Measurements from ENCODE around the gene ST3GAL2.

The ST3GAL2 gene

DNA sequence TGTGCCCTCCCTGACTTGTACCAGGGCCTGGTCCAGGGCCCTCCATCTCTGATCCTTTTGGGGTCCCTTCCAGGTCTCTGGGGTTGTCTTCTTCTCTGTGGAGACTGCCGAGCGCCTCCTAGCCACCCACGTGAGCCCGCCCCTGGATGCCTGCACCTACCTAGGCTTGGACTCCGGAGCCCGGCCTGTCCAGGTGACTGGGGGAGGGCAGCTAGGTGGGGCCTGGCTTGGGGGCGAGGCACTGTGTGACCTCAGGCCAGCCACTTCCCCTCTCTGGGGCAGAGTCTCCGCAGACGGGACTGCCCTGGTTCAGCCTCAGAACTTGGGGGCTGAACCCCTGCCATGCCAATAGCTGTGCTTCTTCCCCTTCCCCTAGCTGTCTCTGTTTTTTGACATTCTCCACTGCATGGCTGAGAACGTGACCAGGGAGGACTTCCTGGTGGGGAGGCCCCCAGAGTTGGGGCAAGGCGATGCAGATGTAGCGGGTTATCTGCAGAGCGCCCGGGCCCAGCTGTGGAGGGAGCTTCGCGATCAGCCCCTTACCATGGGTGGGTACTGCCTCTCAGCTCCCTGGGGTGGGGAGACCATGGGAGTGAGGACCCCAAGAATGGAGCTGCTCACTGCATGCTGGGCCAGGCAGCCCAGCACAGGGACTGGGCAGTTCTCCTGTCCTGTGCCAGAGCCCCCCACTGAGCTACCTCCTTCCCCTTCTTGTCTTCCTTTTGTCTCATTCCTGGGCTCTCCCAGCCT, 30.1 kb upstream of the ST3GAL2 start:
- Histone ChIP-seq H3K27ac (no peak overlapping the region), H3K4me3 (no peak overlapping the region)

DNA sequence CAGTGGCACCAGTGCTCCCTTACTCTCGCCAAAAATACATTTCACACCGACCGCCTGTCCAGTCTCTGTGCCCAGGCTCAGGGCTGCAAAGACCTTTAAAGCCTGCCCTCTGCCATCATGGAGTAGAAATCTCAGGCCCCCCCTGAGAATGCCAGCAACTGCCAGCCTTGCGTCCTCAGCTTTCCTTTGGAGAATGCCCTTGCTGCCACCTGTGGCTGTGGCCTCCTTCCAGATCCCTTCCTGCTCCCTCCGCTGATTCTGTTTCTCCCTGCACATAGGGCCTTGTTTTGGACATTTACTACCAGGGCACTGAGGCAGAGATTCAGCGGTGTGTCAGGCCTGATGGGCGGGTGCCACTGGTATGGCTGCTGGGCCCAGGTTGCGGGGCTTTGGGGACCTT, 28.7 kb upstream of the ST3GAL2 start:
- no peak overlapping the region for H3K27ac ChIP-seq
- H3K4me3 ChIP-seq, result no peak overlapping the region

- Histone ChIP-seq H3K4me3 (no peak overlapping the region), H3K27ac (no peak overlapping the region)
Measured at GRCh38 chr16:70467113-70467512, 28.2 kb upstream of the ST3GAL2 start.

- Histone ChIP-seq H3K4me3 (no peak overlapping the region), H3K27ac (no peak overlapping the region)
Measured at GRCh38 chr16:70466805-70467076, 27.8 kb upstream of the ST3GAL2 start.

GRCh38 chr16:70465999-70466804, 27.3 kb upstream of the ST3GAL2 start:
- no peak overlapping the region for H3K4me3 ChIP-seq
- no peak overlapping the region for H3K27ac ChIP-seq

- no peak overlapping the region for H3K27ac ChIP-seq
- no peak overlapping the region for H3K4me3 ChIP-seq
Measured at GRCh38 chr16:70463235-70463634, 24.3 kb upstream of the ST3GAL2 start.

DNA sequence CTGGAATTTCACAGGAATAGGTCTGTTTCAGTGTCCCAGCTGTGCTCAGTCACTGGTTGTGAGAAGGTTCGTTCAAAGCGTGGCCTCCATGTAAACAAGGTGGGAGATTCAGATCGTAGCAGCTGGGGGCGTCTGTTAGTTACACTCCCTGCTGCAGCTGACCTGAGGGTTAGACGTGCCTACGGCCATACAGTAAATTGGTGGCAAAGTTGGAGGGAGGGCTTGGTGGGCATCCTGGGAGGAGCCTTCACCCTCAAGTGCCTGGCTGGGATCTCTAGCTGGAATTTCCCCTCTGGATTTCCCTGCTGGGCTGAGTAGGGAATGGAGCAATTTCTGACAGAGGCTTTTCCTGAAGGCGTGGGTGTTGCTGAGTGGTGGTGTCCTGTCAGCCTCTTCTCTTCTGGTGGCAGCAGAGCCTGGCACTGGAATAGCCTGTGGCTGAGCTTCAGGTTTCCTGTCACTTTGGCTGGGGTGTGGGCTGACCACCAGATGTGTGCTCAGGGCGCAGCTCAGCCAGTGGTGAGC, 21.9 kb upstream of the ST3GAL2 start:
- Histone ChIP-seq H3K4me3 (no peak overlapping the region), H3K27ac (peak overlapping the region in 1 of 21 experiments; percentile 50)

DNA sequence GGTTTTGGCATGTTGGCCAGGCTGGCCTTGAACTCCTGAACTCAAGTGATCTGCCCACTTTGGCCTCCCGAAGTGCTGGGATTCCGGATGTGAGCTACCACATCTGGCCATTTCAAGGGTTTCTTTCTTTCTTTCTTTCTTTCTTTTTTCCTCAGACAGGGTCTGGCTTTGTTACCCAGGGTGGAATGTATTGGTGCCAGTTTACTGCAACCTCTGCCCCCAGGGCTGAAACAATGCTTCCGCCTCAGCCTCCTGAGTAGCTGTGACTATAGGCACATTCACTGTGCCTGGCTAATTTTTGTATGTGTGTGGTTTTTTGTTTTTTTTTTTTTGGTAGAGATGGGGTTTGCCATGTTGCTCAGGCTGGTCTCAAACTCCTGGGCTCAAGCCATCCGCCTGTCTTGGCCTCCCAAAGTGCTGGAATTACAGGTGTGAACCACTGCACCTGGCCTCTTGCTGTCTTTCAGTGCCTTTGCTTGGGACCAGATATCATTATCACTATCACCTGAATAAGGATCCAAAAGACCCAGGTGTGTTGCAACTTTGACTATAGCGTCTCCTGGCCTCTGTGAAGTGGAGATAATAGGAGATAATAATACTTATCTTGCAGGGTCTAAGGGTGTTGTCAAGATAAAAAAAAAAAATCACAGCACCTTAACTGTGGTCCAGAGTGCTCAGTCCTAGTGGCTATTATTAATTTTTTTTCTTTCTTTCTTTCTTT, 18.7 kb upstream of the ST3GAL2 start:
- Histone ChIP-seq H3K4me3 (no peak overlapping the region), H3K27ac (no peak overlapping the region)

GRCh38 chr16:70455910-70456309, 17.0 kb upstream of the ST3GAL2 start:
- Histone ChIP-seq H3K27ac (no peak overlapping the region), H3K4me3 (no peak overlapping the region)

DNA sequence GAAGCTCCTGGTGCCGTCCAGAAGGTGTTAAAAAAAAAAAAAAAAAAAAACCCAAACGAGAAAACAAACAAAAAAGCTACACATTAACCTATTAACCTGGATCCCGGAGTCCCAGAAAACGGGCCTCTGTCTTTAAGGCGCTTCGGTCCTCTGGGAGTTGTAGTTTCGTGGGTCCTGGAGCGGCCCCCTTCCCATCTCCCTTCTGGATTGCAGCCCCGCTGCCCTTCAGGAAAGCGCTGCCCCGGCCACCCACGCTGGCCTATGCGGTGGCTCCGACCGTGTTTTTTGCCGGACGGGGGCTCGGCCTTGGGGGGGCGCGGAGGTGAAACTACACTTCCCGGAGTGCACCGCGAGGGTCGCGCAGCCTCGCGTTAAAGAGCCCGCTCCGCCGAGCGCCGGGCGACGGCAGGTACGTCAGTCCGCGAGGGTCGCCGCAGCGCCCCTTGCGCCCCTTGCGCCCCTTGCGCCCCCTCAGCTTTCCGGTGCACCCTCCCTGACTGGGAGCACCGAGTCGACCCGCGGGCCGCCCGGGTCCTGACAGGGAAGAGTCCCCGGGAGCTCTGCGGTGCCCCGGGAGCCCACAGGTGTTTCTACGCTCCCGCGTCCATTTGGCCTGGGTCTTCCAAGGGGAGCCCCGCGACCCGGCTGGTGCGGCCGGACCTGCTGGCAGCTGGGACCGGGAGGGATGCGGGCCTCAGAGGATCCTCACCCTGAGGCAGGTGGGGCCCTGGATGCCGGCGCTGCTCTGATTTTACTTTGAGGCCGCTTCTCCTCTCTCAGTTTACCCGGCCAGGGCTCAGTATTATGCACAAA, 15.5 kb upstream of the ST3GAL2 start, which contains the start of gene FCSK:
TSS of gene FCSK (plus strand) at position 374 of the 813 bp plus-strand sequence. CDS start 8,596 bp downstream, outside the sequence.
- Histone ChIP-seq H3K27ac (peak within 1 kb of the TSS; percentile 91 to 100 (median 99)), H3K4me3 (peak within 1 kb of the TSS; percentile 62 to 96 (median 91))

DNA sequence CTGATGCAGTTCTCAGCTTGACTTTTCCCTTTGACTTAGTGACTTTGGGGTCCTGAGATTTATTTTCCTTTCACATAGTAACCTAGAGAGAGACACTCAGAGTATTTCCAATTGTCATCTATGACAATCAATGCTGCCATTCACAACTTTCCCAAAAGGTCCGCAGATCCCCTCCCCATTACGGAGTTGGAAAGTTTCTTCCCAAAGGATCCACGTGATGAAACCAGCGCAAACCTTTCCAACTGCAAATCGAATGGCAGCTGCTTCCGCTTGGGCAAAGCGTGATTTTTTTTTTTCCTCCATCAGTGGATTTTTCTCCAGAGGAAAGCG, 15.0 kb upstream of the ST3GAL2 start:
- peak overlapping the region in 19 of 21 experiments; percentile 94 to 100 (median 99) for H3K27ac ChIP-seq
- peak overlapping the region; percentile 62 to 96 (median 91) for H3K4me3 ChIP-seq

- peak overlapping the region in 5 of 7 experiments; percentile 62 to 95 (median 90) for H3K4me3 ChIP-seq
- H3K27ac ChIP-seq, result peak overlapping the region in 14 of 21 experiments; percentile 94 to 100 (median 99)
Measured at GRCh38 chr16:70453117-70453891, 14.4 kb upstream of the ST3GAL2 start.

GRCh38 chr16:70451004-70451340, 12.1 kb upstream of the ST3GAL2 start:
- peak overlapping the region in 1 of 21 experiments; percentile 25 for H3K27ac ChIP-seq
- H3K4me3 ChIP-seq, result peak overlapping the region in 5 of 7 experiments; percentile 4 to 27 (median 12)

DNA sequence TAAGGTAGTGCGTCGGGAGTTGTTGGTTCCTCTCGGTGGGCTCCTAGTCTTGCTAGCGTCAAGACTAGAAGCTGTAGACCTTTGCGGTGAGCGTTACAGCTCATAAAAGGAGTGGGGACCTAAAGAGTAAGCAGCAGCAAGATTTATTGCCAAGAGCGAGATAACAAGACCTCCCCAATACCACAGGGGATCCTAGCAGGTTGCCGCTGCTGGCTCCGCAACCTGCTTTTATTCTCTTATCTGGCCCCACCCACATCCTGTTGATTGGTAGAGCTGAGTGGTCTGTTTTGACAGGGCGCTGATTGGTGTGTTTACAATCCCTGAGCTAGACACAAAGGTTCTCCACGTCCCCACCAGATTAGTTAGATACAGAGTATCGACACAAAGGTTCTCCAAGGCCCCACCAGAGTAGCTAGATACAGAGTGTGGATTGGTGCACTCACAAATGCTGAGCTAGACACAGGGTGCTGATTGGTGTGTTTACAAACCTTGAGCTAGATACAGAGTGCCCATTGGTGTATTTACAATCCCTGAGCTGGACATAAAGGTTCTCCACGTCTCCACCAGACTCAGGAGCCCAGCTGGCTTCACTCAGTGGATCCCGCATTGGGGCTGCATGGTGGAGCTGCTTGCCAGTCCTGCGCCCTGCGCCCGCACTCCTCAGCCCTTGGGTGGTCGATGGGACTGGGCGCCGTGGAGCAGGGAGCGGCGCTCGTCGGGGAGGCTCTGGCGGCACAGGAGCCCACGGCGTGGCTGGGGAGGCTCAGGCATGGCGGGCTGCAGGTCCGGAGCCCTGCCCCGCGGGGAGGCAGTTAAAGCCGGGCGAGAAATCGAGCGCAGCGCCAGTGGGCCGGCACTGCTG, 11.5 kb upstream of the ST3GAL2 start:
- Histone ChIP-seq H3K4me3 (peak overlapping the region in 5 of 7 experiments; percentile 4 to 27 (median 12)), H3K27ac (peak overlapping the region in 1 of 21 experiments; percentile 25)

DNA sequence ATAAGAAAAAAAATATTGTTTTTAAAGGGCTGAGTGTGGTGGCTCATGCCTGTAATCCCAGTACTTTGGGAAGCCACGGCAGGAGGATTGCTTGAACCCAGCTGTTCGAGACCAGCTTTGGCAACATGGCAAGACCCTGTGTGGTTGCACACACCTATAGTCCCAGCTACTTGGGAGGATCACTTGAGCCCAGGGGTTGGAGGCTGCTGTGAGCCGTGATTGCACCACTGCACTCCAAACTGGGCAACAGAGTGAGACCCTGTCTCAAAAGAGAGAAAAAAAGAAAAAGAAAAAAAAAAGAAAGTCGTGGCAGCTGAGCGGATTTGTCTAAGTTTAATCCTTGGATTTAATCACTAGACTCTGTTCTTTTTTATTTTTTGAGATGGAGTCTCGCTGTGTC, 9.2 kb upstream of the ST3GAL2 start:
- no peak overlapping the region for H3K4me3 ChIP-seq
- no peak overlapping the region for H3K27ac ChIP-seq

GRCh38 chr16:70444249-70445063, 5.6 kb upstream of the ST3GAL2 start:
- Histone ChIP-seq H3K27ac (no peak overlapping the region), H3K4me3 (no peak overlapping the region)

DNA sequence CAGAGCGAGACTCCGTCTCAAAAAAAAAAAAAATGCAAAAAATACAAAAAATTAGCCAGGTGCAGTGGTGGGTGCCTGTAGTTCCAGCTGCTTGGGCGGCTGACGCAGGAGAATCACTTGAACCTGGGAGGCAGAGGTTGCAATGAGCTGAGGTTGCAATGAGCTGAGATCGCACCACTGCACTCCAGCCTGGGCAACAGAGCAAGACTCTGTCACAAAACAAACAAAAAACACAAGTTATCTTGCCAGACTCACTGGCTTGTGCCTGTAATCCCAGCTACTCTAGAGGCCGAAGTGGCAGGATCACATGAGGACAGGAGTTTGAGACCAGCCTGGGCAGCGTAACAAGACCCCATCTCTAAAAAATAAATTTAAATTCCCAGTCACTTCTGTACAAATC, 3.4 kb upstream of the ST3GAL2 start:
- Histone ChIP-seq H3K27ac (no peak overlapping the region), H3K4me3 (no peak overlapping the region)

Measured in skin epidermis (tissue), 12 donors.